ENCODE results near the gene TSBP1. TPM values are rescaled to one million over a fixed set of nuclear protein-coding genes. Genes with fewer than 3 reads are reported as not detected.
A peak's percentile ranks its signal among the peaks of the same experiment; 100 is the strongest.

TSBP1 gene, protein sequence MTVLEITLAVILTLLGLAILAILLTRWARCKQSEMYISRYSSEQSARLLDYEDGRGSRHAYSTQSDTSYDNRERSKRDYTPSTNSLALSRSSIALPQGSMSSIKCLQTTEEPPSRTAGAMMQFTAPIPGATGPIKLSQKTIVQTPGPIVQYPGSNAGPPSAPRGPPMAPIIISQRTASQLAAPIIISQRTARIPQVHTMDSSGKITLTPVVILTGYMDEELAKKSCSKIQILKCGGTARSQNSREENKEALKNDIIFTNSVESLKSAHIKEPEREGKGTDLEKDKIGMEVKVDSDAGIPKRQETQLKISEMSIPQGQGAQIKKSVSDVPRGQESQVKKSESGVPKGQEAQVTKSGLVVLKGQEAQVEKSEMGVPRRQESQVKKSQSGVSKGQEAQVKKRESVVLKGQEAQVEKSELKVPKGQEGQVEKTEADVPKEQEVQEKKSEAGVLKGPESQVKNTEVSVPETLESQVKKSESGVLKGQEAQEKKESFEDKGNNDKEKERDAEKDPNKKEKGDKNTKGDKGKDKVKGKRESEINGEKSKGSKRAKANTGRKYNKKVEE
- not detected for total RNA-seq

DNA sequence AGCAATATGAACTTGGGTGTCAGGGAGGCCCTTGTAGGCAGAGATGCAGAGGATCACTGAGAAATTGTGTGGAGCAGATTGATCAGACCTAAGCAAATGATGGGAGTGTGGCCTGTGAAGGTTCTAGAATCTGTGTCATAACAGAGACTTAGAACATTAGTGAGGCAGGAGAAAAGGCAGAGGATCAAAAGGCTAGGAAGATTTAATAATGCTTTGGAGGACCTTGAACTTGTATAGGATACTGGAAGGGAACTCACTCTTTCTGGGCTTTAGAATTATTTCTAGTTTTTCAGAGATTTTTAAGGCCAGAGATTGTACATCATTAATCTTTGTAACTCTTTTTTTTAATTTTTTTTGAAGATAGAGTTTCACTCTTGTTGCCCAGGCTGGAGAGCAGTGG, at the start of gene TSBP1:
Gene TSBP1 (minus strand): TSS at position 101 of the 400 bp plus-strand sequence. CDS start 197 bp downstream, outside the sequence.
- H3K27ac ChIP-seq = no peak within 1 kb of the TSS
- TF ChIP-seq POLR2A (IDR thresholded peaks at IDR 0.05) = no peak
- TF ChIP-seq POLR2AphosphoS5 (IDR thresholded peaks at IDR 0.05) = no peak
- no peak for TF ChIP-seq EP300 (IDR thresholded peaks at IDR 0.05)
- TF ChIP-seq, protein P1, sequence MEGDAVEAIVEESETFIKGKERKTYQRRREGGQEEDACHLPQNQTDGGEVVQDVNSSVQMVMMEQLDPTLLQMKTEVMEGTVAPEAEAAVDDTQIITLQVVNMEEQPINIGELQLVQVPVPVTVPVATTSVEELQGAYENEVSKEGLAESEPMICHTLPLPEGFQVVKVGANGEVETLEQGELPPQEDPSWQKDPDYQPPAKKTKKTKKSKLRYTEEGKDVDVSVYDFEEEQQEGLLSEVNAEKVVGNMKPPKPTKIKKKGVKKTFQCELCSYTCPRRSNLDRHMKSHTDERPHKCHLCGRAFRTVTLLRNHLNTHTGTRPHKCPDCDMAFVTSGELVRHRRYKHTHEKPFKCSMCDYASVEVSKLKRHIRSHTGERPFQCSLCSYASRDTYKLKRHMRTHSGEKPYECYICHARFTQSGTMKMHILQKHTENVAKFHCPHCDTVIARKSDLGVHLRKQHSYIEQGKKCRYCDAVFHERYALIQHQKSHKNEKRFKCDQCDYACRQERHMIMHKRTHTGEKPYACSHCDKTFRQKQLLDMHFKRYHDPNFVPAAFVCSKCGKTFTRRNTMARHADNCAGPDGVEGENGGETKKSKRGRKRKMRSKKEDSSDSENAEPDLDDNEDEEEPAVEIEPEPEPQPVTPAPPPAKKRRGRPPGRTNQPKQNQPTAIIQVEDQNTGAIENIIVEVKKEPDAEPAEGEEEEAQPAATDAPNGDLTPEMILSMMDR (IDR thresholded peaks at IDR 0.05) = no peak
- peaks cover 13% of the 10 kb centered on the region for H3K27me3 ChIP-seq
- no peaks in the 10 kb centered on the region for H3K4me1 ChIP-seq
- ATAC-seq = no peak
- no peaks in the 10 kb centered on the region for H3K36me3 ChIP-seq
- H3K9me3 ChIP-seq = no peaks in the 10 kb centered on the region
- H3K4me3 ChIP-seq = no peak within 1 kb of the TSS

DNA sequence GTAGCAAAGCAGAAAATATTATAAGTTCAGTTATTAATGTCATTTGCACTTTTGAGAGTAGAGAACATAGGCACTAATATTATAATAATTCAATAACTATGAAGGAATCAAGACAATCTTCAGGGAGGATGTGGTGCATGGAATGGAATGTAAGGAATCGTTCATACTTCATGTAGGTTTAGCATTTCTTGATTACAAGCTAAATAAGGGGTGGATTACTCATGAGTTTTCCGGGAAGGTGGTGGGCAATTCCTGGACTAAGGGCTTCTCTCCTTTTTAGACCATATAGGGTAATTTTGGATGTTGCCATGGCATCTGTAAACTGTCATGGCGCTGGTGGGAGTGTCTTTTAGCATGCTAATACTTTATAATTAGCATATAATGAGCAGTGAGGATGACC, 44.3 kb upstream of the TSBP1 start:
- ATAC-seq = no peak
- Histone ChIP-seq H3K27me3 (peaks cover 87% of the 10 kb centered on the region), H3K9me3 (no peaks in the 10 kb centered on the region), H3K36me3 (no peaks in the 10 kb centered on the region), H3K27ac (no peak overlapping the region), H3K4me3 (no peak overlapping the region), H3K4me1 (peaks cover 0 to 5% (median 3%) of the 10 kb centered on the region in 3 donors)
- TF ChIP-seq POLR2A (IDR thresholded peaks at IDR 0.05) = no peak
- no peak for TF ChIP-seq POLR2AphosphoS5 (IDR thresholded peaks at IDR 0.05)
- no peak for TF ChIP-seq EP300 (IDR thresholded peaks at IDR 0.05)
- TF ChIP-seq, protein P1 (IDR thresholded peaks at IDR 0.05) = no peak
- WGBS, 2 donors (ENCODE audit: low coverage in 1 of 2) = 44 to 78% methylated on average over 3 of the region's 3 CpGs

DNA sequence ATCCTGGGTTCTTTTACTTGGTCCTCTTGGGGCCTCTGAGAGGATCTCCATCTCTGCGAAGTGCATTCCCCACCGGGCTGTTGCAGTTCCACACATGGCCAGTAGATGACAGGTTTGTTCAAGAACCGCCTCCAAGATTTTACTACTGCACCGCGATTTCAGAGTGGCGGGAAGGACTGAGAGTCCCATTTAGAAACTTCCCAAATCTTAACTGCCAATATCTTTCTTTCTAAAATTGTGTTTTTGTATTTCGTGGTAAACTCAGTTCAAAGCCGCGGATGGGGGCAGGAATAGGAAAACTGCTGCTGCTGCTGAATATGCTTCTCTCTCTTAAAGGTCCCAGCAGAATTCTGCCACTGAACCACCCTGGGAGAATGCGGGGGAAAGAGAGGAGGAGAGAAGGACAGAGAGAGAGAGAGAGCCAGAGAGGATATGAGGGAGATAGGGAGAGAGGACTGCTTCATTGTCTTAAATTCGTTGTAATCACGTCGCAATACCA, 43.9 kb upstream of the TSBP1 start:
- Histone ChIP-seq H3K36me3 (no peaks in the 10 kb centered on the region), H3K9me3 (no peaks in the 10 kb centered on the region), H3K27ac (no peak overlapping the region), H3K4me3 (no peak overlapping the region), H3K27me3 (peaks cover 85% of the 10 kb centered on the region), H3K4me1 (peaks cover 0 to 5% (median 3%) of the 10 kb centered on the region in 3 donors)
- ATAC-seq = peak; percentile 75
- 2 to 10% methylated on average over 13 of the region's 13 CpGs for WGBS, 2 donors (ENCODE audit: low coverage in 1 of 2)
- no peak for TF ChIP-seq EP300 (IDR thresholded peaks at IDR 0.05)
- TF ChIP-seq, protein P1 (IDR thresholded peaks at IDR 0.05) = peak; percentile 86 to 100 (median 98)
- TF ChIP-seq POLR2A (IDR thresholded peaks at IDR 0.05) = no peak
- TF ChIP-seq POLR2AphosphoS5 (IDR thresholded peaks at IDR 0.05) = no peak

DNA sequence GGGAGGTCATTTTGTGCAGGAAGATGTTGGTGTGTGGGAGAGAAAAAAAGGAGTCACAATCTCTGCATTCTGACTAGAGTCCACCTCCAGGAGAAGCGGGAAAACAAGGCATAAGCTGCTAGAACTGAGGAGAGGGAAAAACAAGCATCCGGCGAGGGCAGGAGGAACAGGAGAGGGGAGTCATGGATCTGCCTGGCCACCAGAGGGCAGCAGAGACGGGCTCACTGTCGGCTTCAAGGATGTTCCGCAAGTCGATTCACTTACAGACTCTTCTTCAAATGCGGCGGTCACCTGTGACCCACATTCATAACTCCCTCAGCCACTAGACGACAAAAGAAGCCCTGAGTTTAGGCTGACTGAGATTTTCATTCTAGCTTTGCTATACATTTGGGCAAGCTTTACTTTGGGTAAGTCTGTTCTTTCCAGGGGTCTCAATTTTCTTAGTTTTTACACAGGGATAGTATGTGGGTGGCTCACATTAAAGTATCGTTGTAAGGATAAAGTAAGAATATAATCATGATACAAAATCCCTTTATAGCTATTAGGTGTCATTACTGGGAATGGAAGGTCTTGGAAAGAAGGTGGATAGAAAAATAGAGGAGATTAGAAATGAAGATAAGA, 41.8 kb upstream of the TSBP1 start:
- ATAC-seq = peak; percentile 65
- no peaks in the 10 kb centered on the region for H3K9me3 ChIP-seq
- H3K27ac ChIP-seq = no peak overlapping the region
- no peaks in the 10 kb centered on the region for H3K36me3 ChIP-seq
- peaks cover 0 to 5% (median 3%) of the 10 kb centered on the region in 3 donors for H3K4me1 ChIP-seq
- H3K4me3 ChIP-seq = no peak overlapping the region
- TF ChIP-seq POLR2A (IDR thresholded peaks at IDR 0.05) (no peak), POLR2AphosphoS5 (IDR thresholded peaks at IDR 0.05) (no peak)
- TF ChIP-seq, protein P1 (IDR thresholded peaks at IDR 0.05) = peak; percentile 80 to 96 (median 91)
- WGBS, 2 donors (ENCODE audit: low coverage in 1 of 2) = 9% methylated on average over 11 of the region's 11 CpGs
- H3K27me3 ChIP-seq = peaks cover 78% of the 10 kb centered on the region
